Kidney (tissue), 14 donors: ENCODE measurements around the gene GP2. TPM values are rescaled to one million over a fixed set of nuclear protein-coding genes. Genes with fewer than 3 reads are reported as not detected.

ENCODE experiments used
- DNase-seq, 5 donors: peaks; one replicate each; pipeline ENCODE4 v3.0.0-alpha.2; 2013 to 2020
- FAIRE-seq: peaks from 2 replicates; lab custom pipeline; 2012; peaks lifted over from hg19 to GRCh38; lab: Jason Lieb, UNC
- H3K27ac ChIP-seq, 2 donors: one replicate each; pipeline ENCODE4 v1.7.0; 2013; ENCODE audit warnings: low read depth in 2 of 2, low read length in 2 of 2, inconsistent platforms in 1 of 2
- H3K27me3 ChIP-seq: one replicate; pipeline ENCODE4 v1.7.1; 2013; ENCODE audit warnings: low read length, inconsistent platforms; ENCODE audit not compliant: control insufficient read depth, insufficient read depth
- H3K36me3 ChIP-seq, 3 donors: one replicate each; pipeline versions ENCODE4 v1.7.0 to v1.7.1; 2013; ENCODE audit warnings: low read length in 3 of 3, control low read depth in 1 of 3, inconsistent platforms in 1 of 3; ENCODE audit not compliant: insufficient read depth in 3 of 3, control insufficient read depth in 2 of 3
- H3K4me1 ChIP-seq, 3 donors: one replicate each; pipeline versions ENCODE4 v1.7.0 to v1.7.1; 2013; ENCODE audit warnings: low read length in 3 of 3, inconsistent platforms in 1 of 3, low read depth in 1 of 3; ENCODE audit not compliant: control insufficient read depth in 2 of 3, insufficient read depth in 2 of 3
- H3K4me3 ChIP-seq, 3 donors: one replicate each; pipeline versions ENCODE4 v1.7.0 to v1.8.1; 2013; ENCODE audit warnings: low read length in 3 of 3, control low read depth in 1 of 3, inconsistent platforms in 1 of 3
- H3K9ac ChIP-seq, 3 donors: one replicate each; pipeline versions ENCODE4 v1.7.0 to v1.7.1; 2013; ENCODE audit warnings: low read length in 3 of 3, control low read depth in 1 of 3, inconsistent platforms in 1 of 3
- H3K9me3 ChIP-seq, 3 donors: one replicate each; pipeline versions ENCODE4 v1.7.0 to v1.7.1; 2013; ENCODE audit warnings: low read length in 3 of 3, control low read depth in 1 of 3, inconsistent platforms in 1 of 3; ENCODE audit not compliant: control insufficient read depth in 2 of 3, insufficient read depth in 1 of 3
- intact Hi-C: fragments of 100-400 bp; cut with DNase I; formaldehyde crosslinking; loops from one replicate; pipeline ENCODE4 v1.11.1; 2022
- polyA plus RNA-seq: library from polyadenylated mRNA; stranded (reverse); fragments of 350-450 nt; fragmentation: Illumina TruSeq; extraction: RNeasy Lipid Tissue Mini Kit (QIAGEN cat#74804); gene quantifications from one replicate; pipeline ENCODE4 v1.2.3, GENCODE V29; 2014; ENCODE audit warnings: low read depth, low replicate concordance; ENCODE audit not compliant: insufficient read depth
- total RNA-seq: library from RNA; stranded (reverse); fragmentation: NEBNext Ultra II Directional; extraction: Animal tissue kit (Norgen Biotek cat#: 25700); gene quantifications from one replicate; pipeline ENCODE4 v1.2.1, GENCODE V29; 2021
- TF ChIP-seq, protein P1 (sequence below): IDR thresholded peaks from 3 replicates; pipeline ENCODE4 v1.5.1; 2012; ENCODE audit warnings: mild to moderate bottlenecking, moderate library complexity, borderline replicate concordance; ENCODE audit not compliant: insufficient read depth; ENCODE audit errors: extremely low read depth
- donor health status: control.
- donor health status: control.
- donor health status: control.
- donor health status: control.
- donor health status: control.
- donor health status: DM: yes; HTN: yes; CAD: no.
- donor health status: Normal renal cell carcinoma (clear cell type).

Gene GP2
- total and polyA plus RNA-seq, 2 donors from 2014 or later: 0.94 to 9.3 TPM

DNA sequence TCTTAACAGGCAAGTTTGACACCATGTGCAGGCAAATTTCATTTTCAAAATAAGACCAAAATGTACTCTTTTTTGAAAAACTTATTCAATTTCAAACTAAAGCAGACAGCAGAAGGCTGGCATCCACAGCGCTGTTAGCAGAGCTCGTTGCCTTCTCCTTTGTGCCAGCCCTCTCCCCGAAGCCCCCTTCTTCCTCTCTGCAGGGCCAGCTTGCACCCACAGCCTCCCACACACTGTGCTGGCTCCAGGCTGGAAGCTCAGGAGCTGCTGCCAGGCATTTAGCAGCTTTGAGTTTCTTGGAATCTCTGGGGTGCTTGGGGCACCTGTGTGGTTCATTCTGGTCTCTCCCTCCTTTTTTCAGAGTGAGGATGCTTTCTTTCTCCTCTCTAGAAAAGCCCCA lies 37.7 kb downstream of the GP2 start:
- Histone ChIP-seq H3K36me3 (no peaks in the 10 kb centered on the region), H3K4me3 (no peak overlapping the region), H3K27ac (no peak overlapping the region), H3K9me3 (no peaks in the 10 kb centered on the region), H3K27me3 (no peaks in the 10 kb centered on the region), H3K9ac (no peak overlapping the region), H3K4me1 (no peaks in the 10 kb centered on the region)
- TF ChIP-seq, protein P1, sequence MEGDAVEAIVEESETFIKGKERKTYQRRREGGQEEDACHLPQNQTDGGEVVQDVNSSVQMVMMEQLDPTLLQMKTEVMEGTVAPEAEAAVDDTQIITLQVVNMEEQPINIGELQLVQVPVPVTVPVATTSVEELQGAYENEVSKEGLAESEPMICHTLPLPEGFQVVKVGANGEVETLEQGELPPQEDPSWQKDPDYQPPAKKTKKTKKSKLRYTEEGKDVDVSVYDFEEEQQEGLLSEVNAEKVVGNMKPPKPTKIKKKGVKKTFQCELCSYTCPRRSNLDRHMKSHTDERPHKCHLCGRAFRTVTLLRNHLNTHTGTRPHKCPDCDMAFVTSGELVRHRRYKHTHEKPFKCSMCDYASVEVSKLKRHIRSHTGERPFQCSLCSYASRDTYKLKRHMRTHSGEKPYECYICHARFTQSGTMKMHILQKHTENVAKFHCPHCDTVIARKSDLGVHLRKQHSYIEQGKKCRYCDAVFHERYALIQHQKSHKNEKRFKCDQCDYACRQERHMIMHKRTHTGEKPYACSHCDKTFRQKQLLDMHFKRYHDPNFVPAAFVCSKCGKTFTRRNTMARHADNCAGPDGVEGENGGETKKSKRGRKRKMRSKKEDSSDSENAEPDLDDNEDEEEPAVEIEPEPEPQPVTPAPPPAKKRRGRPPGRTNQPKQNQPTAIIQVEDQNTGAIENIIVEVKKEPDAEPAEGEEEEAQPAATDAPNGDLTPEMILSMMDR: no peak
- DNase-seq: no peak
- FAIRE-seq: no peak
- intact Hi-C loops: no loop called here

GRCh38 chr16:20285993-20286499 lies 41.3 kb downstream of the GP2 start:
- intact Hi-C loops: no loop called here
- no peak for FAIRE-seq
- Histone ChIP-seq H3K4me1 (no peaks in the 10 kb centered on the region), H3K36me3 (no peaks in the 10 kb centered on the region), H3K27ac (no peak overlapping the region), H3K27me3 (no peaks in the 10 kb centered on the region), H3K9me3 (no peaks in the 10 kb centered on the region), H3K4me3 (no peak overlapping the region), H3K9ac (no peak overlapping the region)
- DNase-seq: no peak
- TF ChIP-seq, protein P1: no peak

- TF ChIP-seq, protein P1: no peak
- no peaks in the 10 kb centered on the region for H3K4me1 ChIP-seq
- no peak overlapping the region for H3K27ac ChIP-seq
- H3K9ac ChIP-seq: no peak overlapping the region
- FAIRE-seq (no peak), DNase-seq (no peak)
- H3K4me3 ChIP-seq: no peak overlapping the region
- peaks cover 0 to 3% (median 0%) of the 10 kb centered on the region in 3 donors for H3K9me3 ChIP-seq
- H3K27me3 ChIP-seq: no peaks in the 10 kb centered on the region
- H3K36me3 ChIP-seq: no peaks in the 10 kb centered on the region
- intact Hi-C loops: no loop called here
These were observed 47.1 kb downstream of the GP2 start for GRCh38 chr16:20280259-20280658.

DNA sequence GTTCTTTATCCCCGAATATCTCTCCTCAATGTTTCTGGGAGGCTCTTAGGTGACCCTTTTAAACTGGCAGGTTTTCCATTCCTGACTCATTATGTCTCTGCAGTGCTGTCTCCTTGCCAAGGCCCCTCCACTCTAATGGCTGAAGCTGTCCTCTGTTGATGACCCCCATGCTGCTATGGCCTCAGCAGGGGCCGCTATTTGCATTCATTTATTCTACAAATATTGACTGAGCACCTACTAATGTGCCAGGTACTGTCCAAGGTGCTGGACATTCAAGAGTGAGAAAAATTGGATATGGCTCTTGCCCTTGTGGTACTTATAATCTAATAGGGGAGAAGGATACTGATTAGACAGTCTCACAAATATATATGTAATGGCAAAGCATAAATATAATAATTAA lies 55.4 kb downstream of the GP2 start:
- Histone ChIP-seq H3K27ac (no peak overlapping the region), H3K36me3 (no peaks in the 10 kb centered on the region), H3K4me3 (no peak overlapping the region), H3K4me1 (no peaks in the 10 kb centered on the region), H3K9ac (no peak overlapping the region), H3K27me3 (no peaks in the 10 kb centered on the region), H3K9me3 (no peaks in the 10 kb centered on the region)
- FAIRE-seq: no peak
- TF ChIP-seq, protein P1: no peak
- intact Hi-C loops: no loop called here
- peak in 1 of 5 donors; percentile 2 for DNase-seq
